ENCODE data around the gene TSR3.
A peak's percentile ranks its signal among the peaks of the same experiment; 100 is the strongest.

TSR3 gene

DNA sequence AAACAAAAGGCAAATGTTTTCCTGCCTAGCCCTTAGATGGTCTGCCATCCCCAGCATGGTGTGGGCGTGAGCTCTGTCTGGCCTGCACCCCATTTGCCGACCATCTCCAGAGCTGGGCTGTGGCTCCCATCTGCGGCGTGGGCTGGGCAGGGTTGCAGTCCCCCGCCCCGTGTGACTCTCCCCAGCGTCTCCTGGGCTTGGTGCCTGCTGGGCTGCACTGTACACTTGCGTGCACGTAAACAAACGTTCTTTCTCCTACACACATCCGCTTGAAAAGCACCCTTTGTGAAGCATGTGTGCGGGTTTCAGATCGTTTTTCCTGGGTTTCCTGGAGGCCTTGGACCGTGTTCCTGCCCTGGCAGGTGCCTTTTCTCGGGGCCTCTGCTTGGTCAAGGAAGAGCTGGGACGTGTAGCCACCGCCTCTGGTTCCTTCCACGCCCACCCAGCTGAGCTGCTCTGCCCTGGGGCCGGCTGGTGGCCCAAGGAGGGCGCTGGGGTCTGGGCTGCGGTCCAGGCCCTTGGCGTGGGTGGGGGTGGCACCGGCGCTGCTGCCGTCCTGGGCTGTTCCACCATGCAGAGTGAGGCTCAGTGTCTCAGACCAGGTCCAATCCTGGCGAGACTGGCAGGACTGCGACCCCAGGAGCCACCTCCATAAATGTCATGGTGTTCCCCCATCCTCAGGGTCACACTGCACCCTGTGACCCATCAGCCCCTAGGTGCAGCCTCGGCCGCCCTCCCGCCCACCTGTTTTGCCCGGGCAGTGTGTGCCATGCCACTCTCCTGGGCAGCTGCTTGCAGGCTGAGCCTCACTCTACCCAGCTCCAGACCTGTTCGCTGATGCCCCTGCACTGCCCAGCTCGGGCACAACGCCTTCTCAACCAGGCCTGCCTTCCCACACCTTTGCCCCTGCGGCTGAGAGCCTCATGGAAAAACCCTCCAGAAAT is 28.1 kb downstream of the TSR3 start:
- DNase-seq (ENCODE audit: low spot score) = no peak

DNA sequence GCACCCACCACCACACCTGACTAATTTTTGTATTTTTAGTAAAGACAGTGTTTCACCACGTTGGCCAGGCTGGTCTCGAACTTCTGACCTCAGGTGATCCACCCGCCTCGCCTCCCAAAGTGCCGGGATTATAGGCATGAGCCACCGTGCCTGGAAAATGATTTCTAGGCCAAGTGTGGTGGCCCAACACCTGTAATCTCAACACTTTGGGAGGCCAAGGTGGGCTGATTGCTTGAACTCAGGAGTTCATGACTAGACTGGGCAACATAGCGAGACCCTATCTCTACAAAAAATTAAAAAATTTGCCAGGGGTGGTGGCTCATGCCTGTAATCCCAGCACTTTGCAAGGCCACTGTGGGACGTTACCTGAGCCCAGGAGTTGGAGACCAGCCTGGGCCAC is 29.3 kb downstream of the TSR3 start:
- no peak for DNase-seq (ENCODE audit: low spot score)

DNA sequence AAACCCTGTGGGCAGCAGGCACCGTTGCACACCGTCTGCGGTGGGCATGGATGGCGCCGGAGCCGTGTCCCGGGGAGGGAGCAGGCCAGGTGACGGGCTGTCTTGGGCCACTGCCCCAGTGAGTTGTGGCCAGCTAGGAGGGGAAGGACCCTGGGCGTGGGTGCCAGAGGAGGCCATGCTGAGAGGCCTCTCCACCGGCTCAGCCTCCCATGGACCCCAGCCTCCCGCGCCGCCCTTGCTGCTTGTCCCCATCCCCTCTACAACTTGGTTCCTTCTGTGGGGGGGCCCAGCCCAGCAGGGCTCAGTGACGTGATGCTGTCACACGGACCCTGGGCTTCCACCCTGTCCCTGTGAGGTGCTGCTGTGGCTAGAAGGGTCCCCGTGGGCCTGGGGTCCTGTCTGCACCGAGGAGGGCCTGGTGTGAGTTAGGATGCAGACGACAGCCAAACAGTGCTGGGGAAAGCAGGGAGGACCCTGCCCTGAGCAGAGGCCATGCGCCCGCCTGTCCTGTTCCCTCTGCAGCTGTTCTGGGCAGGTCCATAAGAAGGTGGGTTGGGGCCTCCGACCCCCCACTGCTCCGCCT is 30.9 kb downstream of the TSR3 start:
- no peak for DNase-seq (ENCODE audit: low spot score)

DNA sequence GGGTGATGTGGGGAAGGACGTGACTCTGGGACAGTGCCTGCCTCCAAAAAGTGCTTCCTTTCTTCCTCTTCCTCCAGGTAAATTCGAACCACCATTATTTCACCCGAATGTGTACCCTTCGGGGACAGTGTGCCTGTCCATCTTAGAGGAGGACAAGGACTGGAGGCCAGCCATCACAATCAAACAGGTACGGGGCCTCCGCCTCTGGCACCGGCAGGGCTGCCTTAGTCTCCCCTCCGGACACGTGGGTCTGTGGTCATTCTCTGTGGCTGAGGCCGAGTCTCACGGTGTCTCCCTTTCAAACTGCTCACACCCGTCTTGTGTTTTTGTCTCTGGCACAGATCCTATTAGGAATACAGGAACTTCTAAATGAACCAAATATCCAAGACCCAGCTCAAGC is 31.6 kb downstream of the TSR3 start:
- no peak for DNase-seq (ENCODE audit: low spot score)

DNA sequence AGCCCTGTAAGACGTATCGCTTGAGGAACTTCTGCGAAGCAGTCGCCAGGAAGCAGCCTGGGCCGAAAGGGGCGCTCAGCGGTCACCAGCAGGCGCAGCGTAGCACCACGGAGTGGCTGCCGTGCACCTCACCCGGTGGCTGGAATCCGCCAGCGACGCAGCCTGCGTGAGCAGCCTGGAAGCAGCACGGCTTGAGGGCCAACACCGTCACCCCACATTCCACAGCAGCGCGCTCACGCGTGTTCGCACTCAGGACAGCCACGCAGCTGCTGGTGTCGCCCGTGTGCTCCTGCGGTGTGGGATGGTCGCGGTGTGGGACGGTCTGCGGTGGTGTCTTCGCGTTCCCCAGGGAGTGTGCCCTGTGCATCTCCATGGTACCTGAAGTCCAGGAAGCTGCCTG is 32.6 kb downstream of the TSR3 start:
- no peak for DNase-seq (ENCODE audit: low spot score)

DNA sequence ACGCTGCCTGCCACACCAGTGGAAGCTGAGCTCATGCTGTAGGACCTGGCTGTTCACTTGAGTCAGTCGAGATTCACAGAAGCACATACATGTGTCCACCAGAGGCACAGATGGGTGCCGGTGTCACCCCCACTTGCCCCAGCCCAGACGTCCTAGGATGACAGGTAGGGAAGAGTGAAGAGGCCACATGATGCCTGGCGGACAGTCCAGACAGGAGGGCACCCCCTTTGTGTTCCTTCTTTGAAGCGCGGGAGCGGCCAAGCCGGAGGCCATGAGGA is 33.5 kb downstream of the TSR3 start:
- no peak for DNase-seq (ENCODE audit: low spot score)

DNA sequence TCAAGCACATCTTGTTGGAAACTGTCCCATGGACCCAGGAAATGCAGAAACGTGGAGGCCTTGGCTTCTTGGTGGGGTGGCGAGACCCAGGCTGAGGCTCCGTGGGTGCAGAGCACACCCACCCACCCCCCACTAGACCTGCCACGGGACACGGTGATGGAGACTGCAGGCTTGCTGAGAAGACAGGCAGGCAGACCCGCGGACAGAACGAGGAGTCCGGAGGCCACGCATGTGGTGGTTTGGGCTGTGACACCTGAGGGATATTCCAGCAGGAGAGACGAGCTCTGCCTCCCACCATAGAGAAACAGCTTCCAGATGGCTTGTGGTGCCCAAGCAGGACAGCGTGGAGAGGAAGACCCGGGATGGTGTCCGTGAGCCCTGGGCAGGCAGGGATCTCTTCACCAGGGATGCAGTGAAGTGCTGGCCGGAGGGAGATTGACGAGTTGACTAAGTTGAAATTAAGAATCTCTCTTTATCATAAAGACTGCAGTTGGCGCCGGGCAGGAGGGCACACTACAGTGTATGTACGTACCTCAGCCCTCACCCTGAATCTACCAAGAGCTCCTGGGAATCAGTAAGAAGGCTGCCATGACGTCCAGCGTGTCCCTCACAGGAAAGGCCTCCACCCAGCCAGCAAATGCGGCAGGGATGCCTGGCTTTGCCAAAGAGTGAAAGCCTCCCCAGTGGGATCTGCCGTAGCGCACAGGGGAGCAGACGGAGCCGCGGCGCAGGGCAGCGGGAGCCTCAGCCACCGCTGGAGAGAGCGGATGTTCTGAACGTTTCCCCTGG is 34.0 kb downstream of the TSR3 start:
- DNase-seq (ENCODE audit: low spot score) = no peak

DNA sequence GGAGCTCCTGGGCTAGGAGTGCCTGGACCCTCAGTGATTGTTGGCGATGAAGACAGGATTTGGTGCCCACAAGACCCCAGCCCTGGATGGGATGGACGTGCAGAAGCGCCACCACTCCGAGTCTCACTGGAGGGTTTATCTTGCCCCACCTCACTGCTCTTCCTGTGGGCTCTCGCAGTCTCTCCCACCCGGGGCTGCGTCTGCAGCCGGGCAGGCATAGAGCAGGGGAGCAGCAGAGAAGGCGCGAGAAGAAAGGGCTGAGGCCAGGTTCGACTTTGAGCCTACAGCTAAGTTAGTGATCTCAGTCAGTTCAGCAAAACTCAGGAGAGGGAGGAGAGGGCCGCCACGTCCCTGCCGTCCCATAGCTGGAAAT is 35.7 kb downstream of the TSR3 start:
- DNase-seq (ENCODE audit: low spot score) = no peak

DNA sequence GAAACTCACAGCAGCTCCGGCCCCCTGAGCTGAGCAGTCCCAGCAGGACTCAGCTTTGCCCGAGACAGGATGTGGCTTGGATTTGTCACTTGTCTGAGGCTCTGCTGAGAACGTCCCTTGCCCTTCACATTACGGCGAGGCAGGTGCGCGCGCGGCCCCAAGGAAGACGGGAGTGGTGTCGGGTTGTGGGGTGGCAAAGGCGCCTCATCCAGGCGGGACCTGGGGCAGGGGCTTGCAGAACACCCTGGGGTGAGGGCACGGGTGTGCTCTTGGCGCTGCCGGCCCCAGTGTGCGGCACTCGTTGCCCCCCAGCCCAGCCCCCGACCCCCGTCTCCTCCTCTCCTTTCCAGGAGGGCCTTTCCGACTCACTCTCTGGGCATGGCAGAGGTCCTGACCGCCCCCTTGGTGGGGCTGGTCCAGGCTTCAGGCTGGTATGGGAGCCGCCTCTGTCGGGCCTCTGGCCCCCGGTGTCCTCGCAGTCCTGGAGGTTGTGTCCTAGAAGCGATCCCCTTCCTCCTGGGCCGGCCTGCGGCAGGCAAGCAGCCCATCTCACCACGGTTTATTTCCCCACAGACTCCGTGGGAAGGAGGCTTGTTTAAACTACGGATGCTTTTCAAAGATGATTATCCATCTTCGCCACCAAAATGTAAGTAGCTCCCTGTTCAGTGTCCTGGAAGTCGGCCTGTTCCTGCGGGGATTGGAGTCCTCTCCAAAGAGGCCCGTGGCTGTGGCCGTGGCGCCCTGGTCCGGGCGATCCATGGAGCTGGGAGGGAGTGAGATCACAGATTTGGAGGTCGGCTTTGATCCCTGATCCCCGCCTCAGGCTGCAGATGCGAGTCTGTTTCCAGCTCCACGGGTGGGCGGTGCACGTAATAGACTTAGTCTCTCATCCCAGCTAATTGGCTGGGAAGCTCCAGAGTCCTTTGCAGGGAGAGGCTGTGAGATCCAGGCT is 36.3 kb downstream of the TSR3 start:
- DNase-seq (ENCODE audit: low spot score) = no peak

DNA sequence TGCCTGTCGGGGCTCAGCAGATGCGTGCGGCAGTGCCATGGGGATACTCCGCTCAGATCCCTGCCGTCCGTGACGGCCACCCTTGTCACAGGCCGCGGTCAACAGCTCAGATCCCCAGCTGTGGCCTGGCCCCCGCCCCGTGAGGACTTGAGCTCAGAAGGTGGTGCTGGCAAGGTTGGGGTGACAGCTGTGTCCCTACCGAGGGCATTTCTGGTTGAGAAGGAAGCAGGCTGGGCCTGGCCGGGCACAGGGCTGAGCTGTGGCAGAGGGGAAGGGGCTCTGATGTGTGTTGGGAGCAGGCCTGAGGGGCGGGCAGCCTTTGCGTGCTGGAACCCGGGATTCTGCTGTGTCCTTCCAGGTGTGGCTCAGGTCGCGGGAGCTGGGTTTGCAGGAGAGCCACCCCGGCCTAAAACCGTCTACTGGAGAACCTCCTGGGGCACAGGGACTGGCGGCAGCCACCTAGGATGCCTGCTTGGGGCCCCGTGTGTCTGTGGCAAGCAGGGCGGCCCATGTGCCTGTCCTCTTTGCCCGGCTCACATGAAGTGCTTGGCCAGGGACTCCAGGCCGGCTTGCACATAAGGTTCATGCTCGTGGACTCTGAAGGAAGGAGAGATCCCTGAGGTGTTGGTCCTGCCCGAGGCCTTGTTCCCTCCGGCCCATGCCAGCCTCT is 37.1 kb downstream of the TSR3 start:
- DNase-seq (ENCODE audit: low spot score) = no peak

DNA sequence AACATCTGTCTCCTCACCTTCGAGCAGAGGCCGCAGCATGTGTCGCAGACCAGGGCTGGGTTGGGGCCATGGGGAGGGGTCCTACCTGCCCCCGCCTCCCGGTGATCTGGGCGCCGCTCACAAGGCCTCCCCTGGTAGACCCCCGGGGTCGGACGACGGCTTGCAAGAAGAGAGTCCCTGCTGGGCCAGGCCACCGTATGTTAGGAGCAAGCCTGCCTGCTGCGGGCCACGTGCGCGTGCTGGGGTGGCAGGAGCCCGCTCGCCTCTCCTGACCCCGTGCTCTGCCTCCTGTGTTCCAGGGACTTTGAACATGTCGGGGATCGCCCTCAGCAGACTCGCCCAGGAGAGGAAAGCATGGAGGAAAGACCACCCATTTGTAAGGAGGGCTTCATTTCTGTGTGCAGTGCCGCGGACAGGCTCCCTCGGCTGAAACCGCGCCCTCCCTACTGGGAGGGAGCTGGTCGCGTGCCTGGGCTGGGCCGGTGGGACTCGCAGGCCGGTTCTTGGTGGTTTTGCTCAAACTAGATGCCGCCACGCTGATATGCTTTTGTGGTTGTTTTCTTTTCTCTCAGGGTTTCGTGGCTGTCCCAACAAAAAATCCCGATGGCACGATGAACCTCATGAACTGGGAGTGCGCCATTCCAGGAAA is 37.8 kb downstream of the TSR3 start:
- no peak for DNase-seq (ENCODE audit: low spot score)

DNA sequence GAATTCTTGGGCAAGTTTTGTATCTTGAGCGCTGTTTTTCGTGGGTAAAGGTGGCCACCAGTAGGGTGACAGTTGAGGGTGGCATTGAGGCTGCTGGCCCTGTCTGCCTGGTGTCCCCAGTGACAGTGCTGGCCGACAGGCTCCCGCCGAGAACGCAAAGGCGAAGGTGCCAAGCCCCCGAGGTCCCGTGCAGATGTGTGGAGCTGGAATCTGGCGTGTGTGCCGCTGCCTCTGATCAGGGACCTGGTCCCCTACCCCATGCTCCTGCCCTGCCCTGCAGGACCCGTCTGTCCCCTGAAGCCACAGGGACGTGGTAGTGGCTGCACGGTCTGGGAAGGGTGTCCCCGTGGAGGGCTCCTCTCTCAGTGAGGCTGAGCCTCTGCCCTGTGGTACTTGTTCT is 38.8 kb downstream of the TSR3 start:
- no peak for DNase-seq (ENCODE audit: low spot score)

DNA sequence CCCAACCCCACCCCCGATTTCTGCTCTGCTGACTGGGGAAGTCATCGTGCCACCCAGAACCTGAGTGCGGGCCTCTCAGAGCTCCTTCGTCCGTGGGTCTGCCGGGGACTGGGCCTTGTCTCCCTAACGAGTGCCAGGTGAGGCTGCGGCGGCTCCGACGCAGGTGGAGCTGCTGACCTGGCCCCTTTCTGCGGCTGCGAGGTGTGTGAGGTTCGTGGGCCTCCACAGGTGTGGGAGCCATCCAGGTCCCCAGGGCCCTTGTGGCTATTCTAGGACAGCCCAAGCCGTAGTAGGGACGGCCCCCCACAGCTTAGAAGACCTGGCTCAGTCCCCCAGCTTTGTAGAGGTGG is 39.2 kb downstream of the TSR3 start:
- no peak for DNase-seq (ENCODE audit: low spot score)

DNA sequence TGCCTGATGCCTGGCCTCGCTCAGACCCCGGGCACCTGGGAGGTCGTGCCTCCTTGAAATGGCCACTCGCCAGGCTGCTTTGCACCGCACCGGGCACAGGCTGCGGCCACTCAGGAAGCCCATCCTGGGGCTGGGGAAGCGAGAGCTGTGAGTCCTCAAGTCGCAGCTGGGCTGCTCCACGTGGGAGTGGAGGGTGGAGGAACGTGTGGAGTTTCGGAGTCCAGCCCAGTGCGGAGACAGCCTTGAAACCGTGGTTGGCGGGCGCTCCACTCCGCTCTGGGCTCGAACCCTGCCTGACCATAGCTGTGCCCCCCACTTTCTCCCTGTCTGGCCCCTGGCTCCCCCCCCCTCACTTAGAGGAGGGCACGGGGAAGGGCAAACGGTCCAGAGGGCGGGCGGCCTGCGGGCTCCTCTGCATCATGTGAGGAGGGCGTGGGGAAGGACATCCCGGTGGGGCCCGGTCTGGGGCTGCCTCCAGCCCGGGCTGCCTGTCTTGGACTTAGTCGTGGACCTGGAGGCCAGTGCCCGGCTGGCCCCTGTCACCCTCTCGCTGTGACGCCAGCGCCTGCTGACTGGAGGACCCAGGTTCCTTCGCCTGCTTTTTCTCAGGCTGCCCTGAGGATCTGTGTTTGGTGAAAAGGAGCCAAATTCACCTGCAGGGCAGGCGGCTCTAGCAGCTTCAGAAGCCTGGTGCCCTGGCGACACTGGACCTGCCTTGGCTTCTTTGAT is 39.8 kb downstream of the TSR3 start:
- DNase-seq (ENCODE audit: low spot score) = no peak

DNA sequence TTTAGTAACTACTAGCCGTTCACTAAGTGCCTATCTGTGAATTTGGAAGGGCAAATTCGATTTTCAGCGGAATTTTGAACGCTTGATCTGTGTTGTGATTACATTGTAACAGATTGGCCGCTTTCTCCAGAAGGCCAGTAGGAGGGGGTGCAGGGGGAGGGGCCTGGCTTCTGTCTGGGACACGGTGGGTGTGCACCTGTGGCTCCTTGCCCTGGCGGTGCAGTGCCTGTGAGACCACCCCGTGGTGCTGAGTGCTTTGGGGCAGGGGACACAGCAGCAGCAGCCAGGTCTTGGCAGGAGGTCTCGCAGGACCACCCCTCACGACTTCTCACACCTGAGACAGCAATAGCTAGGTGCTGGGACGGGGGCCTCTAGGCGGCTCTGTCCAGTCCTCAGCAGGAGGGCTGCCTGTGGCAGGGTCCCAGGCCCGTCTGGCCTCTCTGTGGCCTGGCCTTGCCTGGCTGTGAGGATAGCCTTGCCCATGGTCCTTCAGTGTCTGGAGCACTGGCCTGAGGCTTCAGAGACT is 40.4 kb downstream of the TSR3 start:
- no peak for DNase-seq (ENCODE audit: low spot score)

DNA sequence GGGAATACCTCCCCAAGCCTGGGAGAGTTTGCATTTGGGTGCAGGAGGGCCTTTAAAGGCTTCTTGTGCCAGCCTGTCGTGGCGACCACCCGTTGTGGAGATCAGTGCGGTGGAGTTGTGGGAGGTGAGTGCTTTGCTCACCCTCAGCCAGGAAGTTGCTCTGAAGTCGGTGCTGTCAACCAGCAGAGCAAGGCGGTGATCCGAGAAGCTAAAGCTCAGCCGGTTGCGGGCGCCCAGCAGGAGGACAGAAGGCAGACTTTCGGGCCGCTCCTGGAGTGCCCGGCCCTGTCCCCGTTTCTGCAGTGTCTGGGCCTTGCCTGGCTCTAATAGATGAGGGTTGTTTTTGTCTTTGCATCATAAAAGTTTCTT is 40.9 kb downstream of the TSR3 start:
- DNase-seq (ENCODE audit: low spot score) = peak; percentile 51

DNA sequence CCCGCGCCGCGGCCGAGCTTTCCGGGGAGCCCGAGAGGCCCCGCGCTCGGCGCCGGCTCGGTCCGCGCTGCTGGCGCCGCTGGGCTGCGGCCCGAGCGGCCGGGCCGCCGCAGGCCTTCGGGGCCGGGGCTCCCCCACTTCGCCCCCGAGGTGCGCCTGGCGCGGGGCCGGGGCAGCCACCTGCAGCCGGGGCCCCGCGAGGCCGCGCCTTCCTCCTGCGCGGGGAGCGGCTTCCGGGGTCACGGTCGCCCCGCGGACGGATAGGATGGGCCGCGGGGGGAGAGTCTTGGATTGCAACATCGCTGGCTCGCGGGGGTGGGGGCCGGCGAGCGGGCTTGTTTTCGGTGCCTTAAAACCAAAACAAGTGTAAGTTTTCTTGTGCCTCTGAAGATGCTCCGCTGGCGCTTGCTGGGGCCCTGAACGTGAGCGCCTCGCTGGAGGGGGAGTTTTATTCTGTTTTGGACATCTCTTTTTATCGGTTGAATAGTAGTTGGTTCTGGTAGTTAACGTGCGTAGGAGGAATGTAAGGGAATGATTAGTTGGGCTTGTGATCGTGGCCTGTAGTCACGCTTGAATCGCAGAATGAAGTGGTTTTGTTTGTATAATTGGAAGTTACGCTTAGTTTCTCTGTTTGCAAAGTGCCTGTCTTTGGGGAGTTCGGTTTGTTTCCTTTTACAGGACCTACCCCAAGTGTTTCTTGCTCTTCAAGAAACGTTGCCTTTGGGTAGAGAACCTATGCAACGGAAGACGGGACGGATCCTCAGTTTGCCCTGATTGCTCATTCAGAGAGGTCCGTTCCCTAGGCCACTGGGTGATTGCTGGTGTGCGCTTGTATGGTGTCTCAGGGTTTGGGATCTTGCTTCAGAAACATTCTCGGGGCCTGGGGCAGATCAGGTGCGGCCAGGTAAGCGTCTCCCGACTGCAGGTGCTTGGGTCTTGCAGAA is 41.5 kb downstream of the TSR3 start:
- DNase-seq (ENCODE audit: low spot score) = peak; percentile 51

DNA sequence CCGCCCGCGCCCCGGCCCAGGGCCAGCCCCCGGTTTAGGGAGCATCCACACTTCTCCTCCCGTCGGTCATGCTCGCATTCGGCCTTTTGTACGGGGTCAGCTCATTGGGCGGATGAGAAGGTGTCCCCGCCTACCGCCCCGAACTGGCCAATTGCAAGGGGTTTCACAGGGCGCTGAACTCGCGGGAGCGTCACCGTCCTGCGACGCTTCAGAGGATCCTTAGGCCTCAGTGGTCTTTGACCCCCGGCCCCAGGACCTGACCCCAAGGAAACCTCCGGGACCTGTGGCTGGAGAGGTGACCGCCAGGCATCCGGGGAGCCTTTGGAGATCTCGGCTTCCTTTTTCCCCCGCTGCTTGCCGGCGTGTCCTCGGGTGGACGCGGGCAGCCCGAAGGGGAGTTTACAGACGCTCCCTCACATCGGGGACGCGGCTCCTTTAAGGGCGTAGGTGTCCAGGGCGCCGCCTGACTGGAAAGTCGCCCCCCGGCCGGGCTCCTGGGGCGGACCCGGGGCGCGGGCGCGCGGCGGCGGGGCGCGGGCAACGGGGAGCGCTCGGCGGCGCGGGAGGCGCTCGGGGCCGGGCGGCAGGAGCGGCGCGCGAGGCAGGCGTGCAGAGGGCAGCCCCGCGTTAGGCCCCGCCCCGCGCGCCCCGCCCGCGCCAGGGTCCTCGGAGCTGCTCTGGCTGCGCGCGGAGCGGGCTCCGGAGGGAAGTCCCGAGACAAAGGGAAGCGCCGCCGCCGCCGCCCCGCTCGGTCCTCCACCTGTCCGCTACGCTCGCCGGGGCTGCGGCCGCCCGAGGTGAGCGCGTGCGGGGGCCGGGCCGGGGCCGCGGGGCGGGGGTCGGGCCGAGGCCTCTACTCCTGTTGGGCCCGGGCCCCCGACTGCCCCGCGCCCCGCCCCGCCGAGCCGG is 42.4 kb downstream of the TSR3 start, which contains the start of gene UBE2I:
UBE2I (plus strand) TSS at position 660 of the 909 bp plus-strand sequence. CDS start 4,395 bp downstream, outside the sequence.
- peak; percentile 95 for DNase-seq (ENCODE audit: low spot score)
